IPS-NIHi7 (cell line): ENCODE measurements around the gene IL31.

Source experiments
- DNase-seq: peaks from one replicate; pipeline ENCODE4 v3.0.0; 2012; ENCODE audit warnings: mixed read lengths; ENCODE audit errors: extremely low spot score

Gene IL31

DNA sequence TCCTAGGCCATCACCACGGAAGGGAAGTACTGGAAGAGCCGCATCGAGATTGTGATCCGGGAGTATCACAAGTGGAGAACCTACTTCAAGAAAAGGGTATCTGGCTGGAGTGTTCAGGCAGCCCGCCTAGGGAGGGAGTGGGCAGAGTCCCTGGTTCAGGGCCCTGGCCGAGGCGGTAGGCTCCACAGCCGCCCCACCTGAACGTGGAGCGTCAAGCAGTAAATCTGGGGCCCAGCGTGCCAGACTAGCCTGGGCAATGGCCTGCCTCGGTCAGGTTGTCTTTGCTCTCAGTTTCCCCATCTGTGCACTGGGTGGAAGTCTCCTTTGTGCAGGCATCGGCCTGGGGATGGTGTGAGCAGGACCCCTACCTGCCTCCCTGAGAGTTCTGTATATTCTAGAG is 44.9 kb downstream of the IL31 start:
- DNase-seq: no peak

DNA sequence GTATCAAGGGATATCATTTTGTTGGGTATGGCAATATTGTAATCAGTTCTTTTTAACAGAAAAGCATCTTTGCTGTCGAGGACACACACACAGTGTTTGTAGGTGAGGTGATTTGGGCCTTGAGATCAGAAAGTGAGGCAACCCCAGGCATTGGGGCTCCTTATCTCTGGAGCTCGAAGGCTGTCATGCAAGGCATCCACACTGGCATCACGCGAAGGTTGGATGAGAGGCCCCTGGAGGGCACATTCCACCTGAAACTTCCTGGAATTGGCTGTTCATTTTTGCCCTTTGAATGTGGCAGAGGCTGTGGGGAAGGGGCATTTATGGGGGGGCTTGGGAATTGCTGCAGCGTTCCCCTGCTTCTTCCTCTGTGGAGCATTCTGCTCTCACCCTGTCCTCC is 45.5 kb downstream of the IL31 start:
- DNase-seq: no peak

DNA sequence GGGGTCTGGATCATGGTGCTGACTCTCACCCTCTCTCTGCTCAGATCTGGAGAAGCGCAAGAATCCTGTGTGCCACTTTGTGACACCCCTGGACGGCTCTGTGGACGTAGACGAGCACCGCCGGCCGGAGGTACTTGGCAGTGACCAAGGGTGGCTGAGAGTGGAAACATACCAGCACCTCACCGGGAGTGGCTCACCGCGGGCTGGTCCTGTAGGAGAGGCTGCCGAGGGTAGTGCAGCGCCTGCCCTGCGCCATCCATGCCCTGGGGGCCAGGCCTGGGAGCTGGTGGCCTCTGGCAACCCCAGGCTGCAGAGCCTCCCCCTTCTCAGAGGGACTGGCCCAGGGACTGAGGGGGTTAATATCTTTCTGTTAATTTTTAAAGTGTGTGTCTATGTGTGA is 46.2 kb downstream of the IL31 start:
- no peak for DNase-seq

DNA sequence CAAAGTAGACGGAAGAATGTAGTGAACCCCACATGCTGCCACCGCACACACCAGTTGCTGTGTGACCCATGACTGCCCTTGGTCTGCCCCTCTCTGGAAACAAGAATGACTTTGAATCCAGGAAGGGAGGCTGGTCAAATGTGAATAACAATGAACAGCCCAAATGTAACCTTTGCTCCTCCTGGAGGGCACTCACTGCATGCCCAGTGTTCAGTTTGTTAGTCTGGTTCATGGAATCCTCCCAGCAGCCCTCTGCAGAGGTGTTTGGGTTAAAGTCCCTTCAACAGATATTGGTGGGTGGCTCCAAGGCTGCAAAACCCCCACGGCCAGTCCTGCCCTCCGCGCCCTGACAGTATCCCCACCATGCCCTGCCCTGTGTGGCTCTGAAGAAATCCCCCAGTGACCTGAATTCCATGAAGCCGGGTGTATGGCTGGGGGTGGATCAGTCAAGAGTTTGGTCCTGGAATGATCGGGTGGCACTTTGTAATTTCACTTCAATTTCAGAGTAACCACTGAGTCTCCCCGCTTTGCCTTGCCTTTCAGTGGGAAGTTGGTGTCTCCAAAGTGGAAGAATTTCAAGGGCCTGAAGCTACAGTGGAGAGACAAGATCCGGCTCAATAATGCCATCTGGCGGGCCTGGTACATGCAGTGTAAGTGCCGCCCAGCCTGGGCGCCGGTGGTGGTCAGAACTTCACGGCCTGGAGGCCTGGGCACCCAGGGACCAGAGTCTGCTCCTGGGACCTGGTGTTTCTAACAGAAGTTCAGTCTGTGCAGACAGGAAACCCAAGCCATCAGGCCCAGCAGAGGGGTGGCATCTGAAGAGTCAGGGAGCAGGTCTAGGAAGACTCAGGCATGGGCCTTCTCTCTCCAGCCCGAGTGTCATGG is 47.1 kb downstream of the IL31 start:
- no peak for DNase-seq

DNA sequence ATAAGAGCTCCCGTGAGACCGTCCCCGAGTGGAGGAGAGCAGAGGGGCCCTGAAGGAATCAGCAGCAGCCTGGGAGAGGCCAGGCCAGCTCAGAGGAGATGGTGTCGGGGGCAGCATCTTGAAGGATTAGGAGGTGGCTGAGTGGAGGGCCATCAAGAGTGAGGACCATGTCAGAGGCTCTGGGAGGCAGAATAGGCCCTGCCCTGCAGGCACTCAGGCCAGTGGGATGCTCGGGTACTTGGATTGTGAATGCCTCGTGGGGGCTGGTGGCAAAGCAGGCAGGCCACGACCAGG is 47.7 kb downstream of the IL31 start:
- DNase-seq: no peak

DNA sequence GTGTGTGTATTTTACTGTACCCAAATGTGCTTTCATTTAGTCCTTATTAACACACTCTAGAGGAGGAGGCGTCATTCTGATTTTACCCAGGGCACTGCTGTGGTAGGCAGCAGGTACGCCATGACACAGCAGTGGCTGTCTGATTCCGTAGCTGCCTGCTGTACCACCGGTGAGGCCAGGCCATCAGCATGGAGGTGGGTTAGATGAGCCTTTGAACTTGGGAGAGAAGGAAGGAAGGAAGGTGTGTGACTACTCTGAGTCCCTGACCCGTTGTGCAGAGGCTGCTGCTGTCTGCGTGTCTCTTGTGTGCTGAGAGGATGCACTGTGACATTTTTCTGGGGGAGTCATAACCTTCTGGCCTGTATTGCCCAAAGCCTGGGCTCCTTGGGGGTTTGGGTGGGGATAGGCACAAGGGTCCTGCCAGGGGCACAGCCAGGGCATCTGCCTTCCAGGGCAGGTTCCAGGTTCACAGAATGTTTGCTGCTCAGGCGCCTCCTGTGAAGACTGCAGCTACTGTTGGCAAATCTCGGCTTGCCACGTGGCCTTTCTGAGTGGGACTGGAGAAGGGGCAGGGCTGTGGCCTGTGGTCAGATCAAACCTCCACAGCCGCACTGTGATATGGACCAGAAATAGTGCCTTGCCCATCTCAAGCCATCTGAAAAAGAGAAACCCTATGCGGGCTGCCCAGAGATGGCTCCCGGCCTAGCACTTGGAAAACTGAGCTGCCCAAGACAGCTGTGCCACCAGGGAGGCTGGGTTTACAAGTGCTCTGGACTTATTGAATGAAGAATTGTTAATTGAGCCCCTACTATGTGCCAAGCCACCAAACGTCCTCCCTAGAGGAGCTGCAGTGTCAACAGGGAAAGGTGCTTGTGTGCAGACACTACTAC is 48.3 kb downstream of the IL31 start:
- DNase-seq: no peak

DNA sequence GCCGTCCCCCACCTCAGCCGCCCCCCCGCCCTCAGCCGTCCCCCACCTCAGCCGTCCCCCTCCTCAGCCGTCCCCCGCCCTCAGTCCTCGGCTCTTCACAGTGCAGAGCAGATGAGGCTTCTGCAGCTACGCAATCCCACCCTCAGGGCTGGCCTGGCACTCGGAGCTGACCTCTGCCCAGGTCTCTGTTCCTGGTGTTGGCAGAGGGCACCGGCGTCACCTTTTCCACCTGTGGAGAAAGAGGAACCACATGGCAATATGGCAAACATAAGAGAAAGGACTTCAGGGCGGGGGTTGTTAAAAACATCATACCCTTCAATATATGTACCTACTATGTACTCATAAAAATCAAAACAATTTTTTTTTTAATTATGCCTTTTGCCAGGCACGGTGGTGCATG is 49.7 kb downstream of the IL31 start:
- no peak for DNase-seq

DNA sequence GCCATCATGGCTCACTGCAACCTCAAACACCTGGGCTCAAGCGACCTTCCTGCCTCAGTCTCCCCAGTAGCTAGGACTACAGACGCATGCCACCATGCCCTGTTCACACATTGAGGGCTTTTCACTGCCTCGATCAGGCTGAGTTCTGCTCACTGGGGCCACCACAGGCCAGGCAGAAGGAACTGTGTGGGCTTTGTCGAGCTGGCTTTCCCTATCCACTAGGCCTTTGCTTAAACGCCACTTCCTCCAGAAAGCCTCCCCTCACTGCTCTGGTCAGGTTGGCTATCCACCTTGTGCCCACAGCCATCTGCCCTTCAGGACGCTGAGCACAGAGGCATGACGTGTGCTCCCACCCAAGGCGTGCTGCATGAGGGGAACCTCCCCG is 50.3 kb downstream of the IL31 start:
- no peak for DNase-seq

DNA sequence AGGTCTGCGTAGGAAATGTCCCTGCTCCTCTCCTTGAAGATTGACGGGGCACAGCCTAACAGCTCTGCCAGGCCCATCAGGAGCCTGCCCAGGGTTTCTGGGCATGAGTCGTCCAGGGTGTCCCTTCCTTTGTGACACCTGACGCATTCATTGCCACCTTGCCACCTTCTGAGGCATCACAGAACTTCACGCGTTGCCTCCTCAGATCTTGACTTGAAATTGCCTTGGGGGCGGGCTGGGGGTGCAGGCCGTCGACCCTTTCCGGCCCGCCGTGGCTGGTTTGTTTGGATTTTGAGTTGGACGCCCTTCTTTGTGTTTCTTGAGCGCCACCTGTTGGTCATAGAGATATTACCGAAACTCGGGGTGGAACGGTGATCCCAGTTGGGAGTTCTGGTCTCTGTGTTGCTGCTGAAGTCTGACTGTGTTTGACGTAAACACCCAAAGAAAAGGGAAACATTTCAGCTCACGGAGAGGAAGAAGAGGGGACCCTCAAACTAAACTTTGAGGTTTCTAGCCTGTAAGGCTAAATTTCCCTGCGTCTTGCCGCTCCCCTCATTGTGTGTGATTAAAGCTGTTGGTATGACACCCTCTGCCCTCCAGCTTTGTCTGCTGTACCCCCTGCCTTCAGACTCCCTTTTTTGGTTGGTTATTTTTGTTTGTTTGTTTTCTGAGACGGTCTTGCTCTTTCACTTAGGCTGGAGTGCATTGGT is 50.8 kb downstream of the IL31 start:
- peak; percentile 85 for DNase-seq
